Measurements from ENCODE around the gene FAM117B. TPM values are rescaled to one million over a fixed set of nuclear protein-coding genes. Genes with fewer than 3 reads are reported as not detected.

The FAM117B gene
- polyA plus RNA-seq, 2 of the 4 experiments (the other 2 are of a cell fraction): 3.6 TPM

GRCh38 chr2:202768273-202768672 is 133.5 kb downstream of the FAM117B start:
- Histone ChIP-seq H3K4me3 (no peak overlapping the region), H3K9me3 (no peaks in the 10 kb centered on the region), H3K4me1 (no peaks in the 10 kb centered on the region), H3K4me2 (no peak overlapping the region), H3K27ac (no peak overlapping the region)
- TF ChIP-seq RNF2 (IDR thresholded peaks at IDR 0.05; ENCODE audit: borderline replicate concordance, low read depth) (no peak), CTCF (IDR thresholded peaks at IDR 0.05) (no peak), HOXB13 (CRISPR knock-in tag; IDR thresholded peaks at IDR 0.05; ENCODE audit: low read depth) (no peak)
- FAIRE-seq (no peak), ATAC-seq (no peak), DNase-seq (ENCODE audit: low read depth in 1 of 2, low spot score in 1 of 2) (no peak)
- ChIA-PET POLR2A (no interaction called here), CTCF (no interaction called here)

- no peak for ATAC-seq
- DNase-seq (ENCODE audit: low read depth in 1 of 2, low spot score in 1 of 2): no peak
- H3K27ac ChIP-seq: no peak overlapping the region
- no peaks in the 10 kb centered on the region for H3K9me3 ChIP-seq
- H3K4me2 ChIP-seq: no peak overlapping the region
- no peak for TF ChIP-seq ZFP36 (IDR thresholded peaks at IDR 0.05; ENCODE audit: borderline replicate concordance, partially characterized antibody)
- TF ChIP-seq MAFK (IDR thresholded peaks at IDR 0.05; ENCODE audit: partially characterized antibody): peak; percentile 82
- no peak for TF ChIP-seq JUNB (IDR thresholded peaks at IDR 0.05)
- TF ChIP-seq HOXB5 (CRISPR knock-in tag; IDR thresholded peaks at IDR 0.05): no peak
- no peak for TF ChIP-seq FOSL2 (IDR thresholded peaks at IDR 0.05)
- no peak for TF ChIP-seq FOSL2 (CRISPR knock-in tag; IDR thresholded peaks at IDR 0.05)
- TF ChIP-seq NR3C1 (IDR thresholded peaks at IDR 0.05): no peak
- TF ChIP-seq ELK1 (IDR thresholded peaks at IDR 0.05; ENCODE audit: low read depth, low read length): no peak
- POLR2A ChIA-PET: no interaction called here
- no peaks in the 10 kb centered on the region for H3K4me1 ChIP-seq
- no peak overlapping the region for H3K4me3 ChIP-seq
- CTCF ChIA-PET: interaction anchor here (0.7 kb wide), 1 partner anchor 9 kb away, joined by 3 read pairs; no protein-coding TSS in a partner anchor
- FAIRE-seq: no peak
Observed at GRCh38 chr2:202769201-202769600, 134.4 kb downstream of the FAM117B start.

- ATAC-seq: no peak
- 85% methylated on average over 1 of the region's 1 CpG for WGBS (ENCODE audit: missing lambda C conversion rate)
- no peak for FAIRE-seq
- DNase-seq (ENCODE audit: low read depth in 1 of 2, low spot score in 1 of 2): no peak
- H3K4me2 ChIP-seq: no peak overlapping the region
- H3K27ac ChIP-seq: no peak overlapping the region
- H3K4me1 ChIP-seq: no peaks in the 10 kb centered on the region
- POLR2A ChIA-PET: no interaction called here
- H3K9me3 ChIP-seq: no peaks in the 10 kb centered on the region
- CTCF ChIA-PET: no interaction called here
- no peak overlapping the region for H3K4me3 ChIP-seq
- TF ChIP-seq FOSB (CRISPR knock-in tag; IDR thresholded peaks at IDR 0.05): no peak
- no peak for TF ChIP-seq KDM5A (IDR thresholded peaks at IDR 0.05)
- TF ChIP-seq CHD2 (IDR thresholded peaks at IDR 0.05; ENCODE audit: low read length, partially characterized antibody): no peak
- no peak for TF ChIP-seq BCL3 (IDR thresholded peaks at IDR 0.05)
- no peak for TF ChIP-seq ELK1 (IDR thresholded peaks at IDR 0.05; ENCODE audit: low read depth, low read length)
- TF ChIP-seq ZFP36 (IDR thresholded peaks at IDR 0.05; ENCODE audit: borderline replicate concordance, partially characterized antibody): no peak
- TF ChIP-seq RNF2 (IDR thresholded peaks at IDR 0.05; ENCODE audit: borderline replicate concordance, low read depth): no peak
- TF ChIP-seq CEBPB (IDR thresholded peaks at IDR 0.05): no peak
- TF ChIP-seq HEYL (CRISPR knock-in tag; IDR thresholded peaks at IDR 0.05): no peak
- no peak for TF ChIP-seq PHF8 (IDR thresholded peaks at IDR 0.05; ENCODE audit: borderline replicate concordance, low read depth)
- TF ChIP-seq HMGXB4 (CRISPR knock-in tag; IDR thresholded peaks at IDR 0.05; ENCODE audit: borderline replicate concordance): no peak
- no peak for TF ChIP-seq CBX8 (IDR thresholded peaks at IDR 0.05)
Observed at GRCh38 chr2:202771336-202771735, 136.6 kb downstream of the FAM117B start.
